Measurements from ENCODE around the gene TBL1Y.
"Not testable (repeated sequence)": the region's sequence is repeated elsewhere in the genome, so short reads cannot be mapped to it uniquely, and the experiment has no call there.

Gene TBL1Y

GRCh38 chrY:6974971-6975370 lies 64.5 kb downstream of the TBL1Y start:
- DNase-seq = no peak

GRCh38 chrY:6977783-6978182 lies 67.3 kb downstream of the TBL1Y start:
- DNase-seq = no peak

- no peak for DNase-seq
Measured at GRCh38 chrY:6983221-6983620, 72.7 kb downstream of the TBL1Y start.

- DNase-seq = no peak
Measured at GRCh38 chrY:6987811-6988210, 77.3 kb downstream of the TBL1Y start.

GRCh38 chrY:6989886-6990620 lies 79.6 kb downstream of the TBL1Y start:
- DNase-seq = no peak

GRCh38 chrY:6992041-6992440 lies 81.5 kb downstream of the TBL1Y start:
- DNase-seq = no peak

GRCh38 chrY:6995987-6996386 lies 85.5 kb downstream of the TBL1Y start:
- no peak for DNase-seq

- no peak for DNase-seq
Measured at GRCh38 chrY:6997503-6998066, 87.1 kb downstream of the TBL1Y start.

- no peak for DNase-seq
Measured at GRCh38 chrY:6999905-7000304, 89.4 kb downstream of the TBL1Y start.

GRCh38 chrY:7002581-7002980 lies 92.1 kb downstream of the TBL1Y start:
- no peak for DNase-seq

- DNase-seq = no peak
Measured at GRCh38 chrY:7007911-7008310, 97.4 kb downstream of the TBL1Y start.

- DNase-seq = no peak
Measured at GRCh38 chrY:7008578-7009355, 98.3 kb downstream of the TBL1Y start.

- no peak for DNase-seq
Measured at GRCh38 chrY:7013051-7013450, 102.6 kb downstream of the TBL1Y start.

- no peak for DNase-seq
Measured at GRCh38 chrY:7016521-7016920, 106.0 kb downstream of the TBL1Y start.

- no peak for DNase-seq
Measured at GRCh38 chrY:7017244-7018080, 107.0 kb downstream of the TBL1Y start.

GRCh38 chrY:7039037-7039436 lies 128.5 kb downstream of the TBL1Y start:
- no peak for DNase-seq

GRCh38 chrY:7040662-7041061 lies 130.2 kb downstream of the TBL1Y start:
- no peak for DNase-seq

- DNase-seq = no peak
Measured at GRCh38 chrY:7041983-7042382, 131.5 kb downstream of the TBL1Y start.

- DNase-seq = not testable (repeated sequence)
Measured at GRCh38 chrY:7052461-7052860, 142.0 kb downstream of the TBL1Y start.

GRCh38 chrY:7056886-7057285 lies 146.4 kb downstream of the TBL1Y start:
- no peak for DNase-seq

GRCh38 chrY:7078725-7079124 lies 168.2 kb downstream of the TBL1Y start:
- DNase-seq = no peak

- DNase-seq = not testable (repeated sequence)
Measured at GRCh38 chrY:7080548-7080947, 170.1 kb downstream of the TBL1Y start.

- no peak for DNase-seq
Measured at GRCh38 chrY:7085606-7086005, 175.1 kb downstream of the TBL1Y start.

Measured in T-helper 9 cell (primary cell).